Measurements from ENCODE around the gene ARX. TPM values are rescaled to one million over a fixed set of nuclear protein-coding genes. Genes with fewer than 3 reads are reported as not detected.

The ARX gene
- total and polyA plus RNA-seq, 10 donors: 0.26 to 0.32 TPM; not detected in 8

GRCh38 chrX:25049971-25050370 is 34.2 kb upstream of the ARX start:
- 53 to 79% (median 63%) methylated on average over 1 of the region's 1 CpG for WGBS, 5 donors
- Histone ChIP-seq H3K27me3 (replicated peaks in 1 of 7) (peaks cover 0 to 5% (median 0%) of the 10 kb centered on the region in 7 donors), H3K36me3 (no peaks in the 10 kb centered on the region), H3K9me3 (no peaks in the 10 kb centered on the region), H3K4me1 (no peaks in the 10 kb centered on the region), H3K27ac (no peak overlapping the region), H3K4me3 (no peak overlapping the region)
- intact Hi-C loops (cut with DNase I; ENCODE audit: low total_unique reads): no loop called here
- DNase-seq: no peak
- TF ChIP-seq POLR2AphosphoS5 (IDR thresholded peaks at IDR 0.05) (no peak), POLR2A (IDR thresholded peaks at IDR 0.05) (no peak)
- TF ChIP-seq, protein P1, sequence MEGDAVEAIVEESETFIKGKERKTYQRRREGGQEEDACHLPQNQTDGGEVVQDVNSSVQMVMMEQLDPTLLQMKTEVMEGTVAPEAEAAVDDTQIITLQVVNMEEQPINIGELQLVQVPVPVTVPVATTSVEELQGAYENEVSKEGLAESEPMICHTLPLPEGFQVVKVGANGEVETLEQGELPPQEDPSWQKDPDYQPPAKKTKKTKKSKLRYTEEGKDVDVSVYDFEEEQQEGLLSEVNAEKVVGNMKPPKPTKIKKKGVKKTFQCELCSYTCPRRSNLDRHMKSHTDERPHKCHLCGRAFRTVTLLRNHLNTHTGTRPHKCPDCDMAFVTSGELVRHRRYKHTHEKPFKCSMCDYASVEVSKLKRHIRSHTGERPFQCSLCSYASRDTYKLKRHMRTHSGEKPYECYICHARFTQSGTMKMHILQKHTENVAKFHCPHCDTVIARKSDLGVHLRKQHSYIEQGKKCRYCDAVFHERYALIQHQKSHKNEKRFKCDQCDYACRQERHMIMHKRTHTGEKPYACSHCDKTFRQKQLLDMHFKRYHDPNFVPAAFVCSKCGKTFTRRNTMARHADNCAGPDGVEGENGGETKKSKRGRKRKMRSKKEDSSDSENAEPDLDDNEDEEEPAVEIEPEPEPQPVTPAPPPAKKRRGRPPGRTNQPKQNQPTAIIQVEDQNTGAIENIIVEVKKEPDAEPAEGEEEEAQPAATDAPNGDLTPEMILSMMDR (IDR thresholded peaks at IDR 0.05 in 8 of 11, conservative IDR thresholded peaks at IDR 0.05 in 3 of 11): no peak

DNA sequence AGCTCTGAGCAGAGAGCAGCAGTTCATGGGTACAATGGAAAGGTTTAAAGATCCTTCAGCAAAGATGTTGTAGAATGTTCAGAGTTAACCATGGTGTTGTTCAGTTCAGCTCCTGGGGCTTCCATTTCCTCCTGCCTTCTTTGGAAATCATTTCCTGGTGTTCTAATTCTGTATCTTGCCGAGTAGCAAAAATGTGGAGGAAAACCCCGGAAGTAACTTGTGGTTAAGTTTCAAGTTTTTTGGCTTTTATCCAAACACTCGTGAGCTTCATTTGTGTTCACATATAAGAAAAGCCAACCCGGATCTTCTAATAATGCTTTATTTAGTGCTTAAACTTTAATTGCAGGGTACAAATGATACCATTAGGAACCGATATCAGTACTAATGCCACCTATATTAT is 33.6 kb upstream of the ARX start:
- DNase-seq: no peak
- WGBS, 5 donors: 14 to 33% (median 19%) methylated on average over 5 of the region's 5 CpGs
- intact Hi-C loops (cut with DNase I; ENCODE audit: low total_unique reads): no loop called here

GRCh38 chrX:25048178-25048577 is 32.4 kb upstream of the ARX start:
- intact Hi-C loops (cut with DNase I; ENCODE audit: low total_unique reads): no loop called here
- DNase-seq: no peak
- Histone ChIP-seq H3K36me3 (no peaks in the 10 kb centered on the region), H3K27me3 (replicated peaks in 1 of 7) (peaks cover 0 to 5% (median 0%) of the 10 kb centered on the region in 7 donors), H3K4me3 (no peak overlapping the region), H3K9me3 (no peaks in the 10 kb centered on the region), H3K27ac (no peak overlapping the region), H3K4me1 (no peaks in the 10 kb centered on the region)
- WGBS, 5 donors: 66 to 78% (median 75%) methylated on average over 7 of the region's 7 CpGs
- TF ChIP-seq POLR2AphosphoS5 (IDR thresholded peaks at IDR 0.05) (no peak), POLR2A (IDR thresholded peaks at IDR 0.05) (no peak)
- TF ChIP-seq, protein P1 (IDR thresholded peaks at IDR 0.05 in 8 of 11, conservative IDR thresholded peaks at IDR 0.05 in 3 of 11): no peak

More for the DNA sequence above, 33.6 kb upstream of the ARX start:
- Histone ChIP-seq H3K27ac (no peak overlapping the region), H3K36me3 (no peaks in the 10 kb centered on the region), H3K4me3 (no peak overlapping the region), H3K4me1 (no peaks in the 10 kb centered on the region), H3K27me3 (replicated peaks in 1 of 7) (peaks cover 0 to 5% (median 0%) of the 10 kb centered on the region in 7 donors), H3K9me3 (no peaks in the 10 kb centered on the region)
- no peak for TF ChIP-seq POLR2AphosphoS5 (IDR thresholded peaks at IDR 0.05)
- TF ChIP-seq POLR2A (IDR thresholded peaks at IDR 0.05): no peak
- TF ChIP-seq, protein P1 (IDR thresholded peaks at IDR 0.05 in 8 of 11, conservative IDR thresholded peaks at IDR 0.05 in 3 of 11): no peak

DNA sequence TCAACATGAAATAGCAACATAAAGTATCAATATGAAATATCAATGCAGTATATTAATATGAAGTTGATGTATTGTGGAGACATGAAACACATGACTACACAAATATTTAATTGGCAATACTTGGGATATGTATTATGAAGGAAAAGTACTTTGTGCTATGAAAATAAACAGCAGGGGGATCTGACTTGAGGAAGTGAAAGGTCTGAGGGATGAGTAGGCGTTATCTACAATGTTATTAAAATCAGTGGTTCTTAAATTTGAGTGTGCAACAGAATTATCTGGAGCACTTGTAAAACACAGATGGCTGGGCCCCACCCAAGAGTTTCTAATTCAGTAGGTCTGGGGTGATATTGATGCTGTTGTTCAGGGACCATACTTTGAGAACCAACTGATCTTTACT is 27.4 kb upstream of the ARX start:
- intact Hi-C loops (cut with DNase I; ENCODE audit: low total_unique reads): no loop called here
- TF ChIP-seq, protein P1 (IDR thresholded peaks at IDR 0.05 in 8 of 11, conservative IDR thresholded peaks at IDR 0.05 in 3 of 11): no peak
- no peak for TF ChIP-seq POLR2A (IDR thresholded peaks at IDR 0.05)
- TF ChIP-seq POLR2AphosphoS5 (IDR thresholded peaks at IDR 0.05): no peak
- Histone ChIP-seq H3K9me3 (no peaks in the 10 kb centered on the region), H3K36me3 (no peaks in the 10 kb centered on the region), H3K4me1 (no peaks in the 10 kb centered on the region), H3K27me3 (replicated peaks in 1 of 7) (no peaks in the 10 kb centered on the region), H3K27ac (no peak overlapping the region), H3K4me3 (no peak overlapping the region)
- DNase-seq: no peak
- 29 to 56% (median 51%) methylated on average over 1 of the region's 1 CpG for WGBS, 5 donors

All from spleen (tissue), 11 donors.